Ovary (tissue), 9 donors: Measurements from ENCODE around the gene IGDCC3. TPM values are rescaled to one million over a fixed set of nuclear protein-coding genes. Genes with fewer than 3 reads are reported as not detected.

Experiments used
- DNase-seq, 5 donors: peaks; one replicate each; pipeline ENCODE4 v3.0.0-alpha.2; 2019 to 2020
- H3K27ac ChIP-seq, 2 donors: fragments of 200-600 bp; one replicate each; pipeline versions ENCODE4 v1.5.1 to v1.8.0; 2019 to 2022
- H3K27me3 ChIP-seq: fragments of 200-600 bp; one replicate; pipeline ENCODE4 v1.8.0; 2022
- H3K36me3 ChIP-seq: fragments of 200-600 bp; sonication (generic); one replicate; pipeline ENCODE4 v1.5.1; 2019
- H3K4me1 ChIP-seq: one replicate; pipeline ENCODE4 v1.8.1; 2013; ENCODE audit warnings: mild to moderate bottlenecking, moderate library complexity; ENCODE audit not compliant: insufficient read depth
- H3K4me3 ChIP-seq: fragments of 200-600 bp; sonication (generic); one replicate; pipeline ENCODE4 v1.5.1; 2017
- H3K9me3 ChIP-seq, 2 donors: fragments of 200-600 bp in 1 of 2; sonication (generic) in 1 of 2; one replicate each; pipeline versions ENCODE4 v1.5.1 to v1.8.1; 2013 to 2019; ENCODE audit warnings: mild to moderate bottlenecking in 1 of 2, moderate library complexity in 1 of 2
- CTCF ChIP-seq, 3 donors: fragments of 450-650 bp in 2 of 3; fragments of 200-600 bp in 1 of 3; IDR thresholded peaks; one replicate each; pipeline versions ENCODE4 v1.5.1 to v1.8.0; 2016 to 2022; ENCODE audit warnings: antibody characterized with exemption in 3 of 3, mild to moderate bottlenecking in 1 of 3
- EP300 ChIP-seq: sonication (generic); formaldehyde crosslinking; IDR thresholded peaks from one replicate; pipeline ENCODE4 v1.6.1; 2017; ENCODE audit warnings: antibody characterized with exemption
- POLR2A ChIP-seq: fragments of 450-650 bp; IDR thresholded peaks from one replicate; pipeline ENCODE4 v1.6.1; 2017; ENCODE audit warnings: antibody characterized with exemption, mild to moderate bottlenecking, moderate library complexity
- WGBS, 3 donors: extraction: QIAGEN DNeasy Blood & Tissue Kit in 1 of 3; methylation state at CpG; one replicate each; pipeline versions ENCODE4 v1.1.5 to v1.1.7; 2013 to 2017; 5-methylcytosine and 5-hydroxymethylcytosine counted together
- intact Hi-C, 4 donors: fragments of 100-400 bp; cut with DNase I; formaldehyde crosslinking; loops; one replicate each; pipeline versions ENCODE4 v1.11.0 to v1.15.1; 2022 to 2023
- polyA plus RNA-seq, 2 donors: library from polyadenylated mRNA; stranded (reverse); fragments of 200-250 nt in 1 of 2; fragments of 350-450 nt in 1 of 2; fragmentation: Illumina TruSeq in 1 of 2; extraction: RNeasy Lipid Tissue Mini Kit (QIAGEN cat#74804) in 1 of 2; gene quantifications; one replicate each; pipeline ENCODE4 v1.2.3, GENCODE V29; 2013 to 2014
- total RNA-seq, 7 donors: library from RNA; depleted of rRNA in 2 of 7; stranded (reverse); fragments of >200 nt in 2 of 7; fragmentation: NEBNext Ultra II Directional in 3 of 7; extraction: Animal tissue kit (Norgen Biotek cat#: 25700) in 3 of 7; gene quantifications; one replicate each; pipeline versions ENCODE4 v1.1.0 to v1.2.4, GENCODE V29; 2016 to 2023
- donor health status: DM: no; HTN: no; CAD: no; lungs with moderate emphysema.
- donor health status: DM: no; HTN: no; CAD: no.
- donor health status: Bipolar disorder and iron deficiency.
- donor health status: DM: yes; HTN: yes; CAD: no.
- donor health status: DM: no; HTN: no; CAD: no.
- donor health status: DM: yes; HTN: yes; CAD: no.

Gene IGDCC3
- total and polyA plus RNA-seq, 9 donors, result 0.11 to 1.8 (median 0.74) TPM

- intact Hi-C loops, result no loop called here
- Histone ChIP-seq H3K27me3 (no peaks in the 10 kb centered on the region), H3K36me3 (no peaks in the 10 kb centered on the region), H3K4me1 (peaks cover 17% of the 10 kb centered on the region), H3K4me3 (no peak overlapping the region), H3K9me3 (no peaks in the 10 kb centered on the region), H3K27ac (peak overlapping the region in 1 of 2 donors; percentile 36)
- peak; percentile 74 to 87 (median 78) for DNase-seq
- TF ChIP-seq POLR2A (no peak), CTCF (IDR thresholded peaks at IDR 0.05) (no peak), EP300 (no peak)
- WGBS, 3 donors, result 32 to 43% (median 41%) methylated on average over 8 of the region's 8 CpGs
These were observed 39.1 kb upstream of the IGDCC3 start for GRCh38 chr15:65416845-65417416.

GRCh38 chr15:65414841-65415621, 37.2 kb upstream of the IGDCC3 start:
- peak; percentile 31 to 66 (median 47) for DNase-seq
- no peaks in the 10 kb centered on the region for H3K27me3 ChIP-seq
- no peak for TF ChIP-seq CTCF (IDR thresholded peaks at IDR 0.05)
- no peak for TF ChIP-seq POLR2A
- no peak for TF ChIP-seq EP300
- 35 to 47% (median 40%) methylated on average over 14 of the region's 14 CpGs for WGBS, 3 donors
- H3K4me1 ChIP-seq, result peaks cover 17% of the 10 kb centered on the region
- no peaks in the 10 kb centered on the region for H3K9me3 ChIP-seq
- peak overlapping the region; percentile 16 to 72 for H3K27ac ChIP-seq
- intact Hi-C loops, result no loop called here
- H3K36me3 ChIP-seq, result no peaks in the 10 kb centered on the region
- no peak overlapping the region for H3K4me3 ChIP-seq

- H3K4me1 ChIP-seq, result peaks cover 17% of the 10 kb centered on the region
- H3K9me3 ChIP-seq, result no peaks in the 10 kb centered on the region
- H3K27ac ChIP-seq, result peak overlapping the region in 1 of 2 donors; percentile 72
- H3K4me3 ChIP-seq, result no peak overlapping the region
- intact Hi-C loops, result no loop called here
- H3K36me3 ChIP-seq, result no peaks in the 10 kb centered on the region
- no peak for TF ChIP-seq POLR2A
- DNase-seq, result no peak
- no peaks in the 10 kb centered on the region for H3K27me3 ChIP-seq
- WGBS, 3 donors, result 80 to 87% (median 83%) methylated on average over 6 of the region's 6 CpGs
These were observed 36.0 kb upstream of the IGDCC3 start for GRCh38 chr15:65413760-65414144.

- no peaks in the 10 kb centered on the region for H3K36me3 ChIP-seq
- no peak overlapping the region for H3K4me3 ChIP-seq
- H3K9me3 ChIP-seq, result no peaks in the 10 kb centered on the region
- peaks cover 14% of the 10 kb centered on the region for H3K4me1 ChIP-seq
- peak overlapping the region in 1 of 2 donors; percentile 72 for H3K27ac ChIP-seq
- intact Hi-C loops, result no loop called here
- TF ChIP-seq CTCF (IDR thresholded peaks at IDR 0.05) (no peak), POLR2A (no peak), EP300 (no peak)
- peak in 1 of 5 donors; percentile 21 for DNase-seq
- no peaks in the 10 kb centered on the region for H3K27me3 ChIP-seq
These were observed 35.4 kb upstream of the IGDCC3 start for GRCh38 chr15:65413051-65413759.
